Measurements from ENCODE around the gene MIS18A. TPM values are rescaled to one million over a fixed set of nuclear protein-coding genes. Genes with fewer than 3 reads are reported as not detected.

MIS18A gene
- 1 to 10 TPM in 1 of 4 donors, under 1 TPM in 3; 0.51 to 2.7 (median 0.87) TPM for total RNA-seq

DNA sequence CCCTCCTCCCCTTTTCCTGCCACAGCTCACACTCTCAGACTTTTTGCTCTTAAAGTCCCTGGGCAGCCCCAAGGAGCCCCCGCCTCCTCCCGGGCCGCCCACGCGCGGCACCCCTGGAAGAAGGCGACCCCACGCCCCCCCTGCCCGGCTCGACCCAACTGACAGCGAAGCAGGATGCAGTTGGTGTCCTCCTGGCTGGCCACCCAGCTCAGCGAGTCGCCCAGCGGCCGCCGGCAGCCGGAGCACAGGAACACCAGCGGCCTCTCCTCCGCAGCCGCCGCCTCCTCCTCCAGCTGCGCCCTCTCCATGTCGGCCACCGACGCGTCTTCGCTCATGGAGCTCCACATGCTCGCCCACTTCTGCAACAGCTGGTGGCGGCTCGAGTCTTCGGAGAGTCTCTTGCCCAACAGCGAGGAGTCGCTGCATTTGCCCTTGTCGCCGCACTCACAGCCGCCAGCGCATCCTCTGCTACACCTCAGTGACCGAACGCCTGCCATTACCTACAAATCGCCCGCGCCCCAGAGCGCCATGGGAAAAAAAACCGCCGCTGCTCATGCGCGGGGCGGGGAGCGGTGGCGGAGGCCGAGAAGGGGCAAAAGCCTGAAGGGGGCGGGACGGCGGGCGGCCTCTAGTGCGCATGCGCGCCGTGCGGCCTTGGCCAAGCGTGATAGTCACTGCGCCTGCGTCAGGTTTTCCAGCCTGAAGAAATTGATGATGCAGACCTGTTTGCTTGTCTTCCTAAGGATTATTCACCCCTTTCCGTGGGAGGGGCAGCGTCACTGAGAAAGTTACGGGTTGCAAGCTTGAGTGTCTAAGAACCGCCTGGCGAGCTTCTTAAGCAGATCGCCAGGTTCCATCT, at the start of gene MIS18A:
Gene MIS18A, minus strand, starts transcription at position 532 of the 859 bp plus-strand sequence. Its CDS starts 35 bp downstream, at position 497.
- DNase-seq (peak; percentile 86 to 93), ATAC-seq (peak; percentile 95 to 98)
- intact Hi-C loops (cut with DNase I; ENCODE audit: low total_unique reads) = loop anchor here (5.0 to 10.0 kb wide), 3 partner anchors 116 to 401 kb away; partner anchors contain the start of gene URB1
- peaks cover 14 to 25% of the 10 kb centered on the region in 2 donors for H3K4me1 ChIP-seq
- H3K27me3 ChIP-seq = no peaks in the 10 kb centered on the region
- in situ Hi-C loops (cut with MboI; ENCODE audit: low sequenced_read_pairs in 4 of 4) = no loop called here
- TF ChIP-seq CTCF (IDR thresholded peaks at IDR 0.05 in 4 of 5, conservative IDR thresholded peaks at IDR 0.05 in 1 of 5) (peak in 2 of 5 experiments; percentile 9 to 12), POLR2A (IDR thresholded peaks at IDR 0.05) (peak; percentile 9 to 33)
- H3K9me3 ChIP-seq = no peaks in the 10 kb centered on the region
- no peaks in the 10 kb centered on the region for H3K36me3 ChIP-seq
- peak within 1 kb of the TSS; percentile 41 to 72 (median 60) for H3K27ac ChIP-seq
- H3K4me3 ChIP-seq = peak within 1 kb of the TSS; percentile 82 to 98 (median 92)

DNA sequence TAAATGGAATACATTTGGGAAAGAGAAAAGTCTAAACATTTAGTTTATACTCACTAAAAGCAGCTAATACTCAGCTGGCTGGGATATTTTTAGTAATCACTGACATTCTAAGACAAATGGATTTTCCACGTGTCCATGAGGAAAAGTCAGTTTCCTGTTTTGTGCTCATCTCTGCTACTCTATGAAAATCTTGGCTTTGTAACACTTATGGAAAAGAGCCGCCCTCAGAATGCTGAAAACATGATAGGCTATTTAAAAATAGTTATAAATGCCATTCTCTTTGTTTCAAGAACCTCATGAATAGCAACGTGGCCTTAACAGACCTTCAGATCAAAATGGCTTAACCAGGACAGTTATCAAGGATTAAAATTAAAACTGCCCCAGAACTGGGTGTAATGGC, 49.7 kb upstream of the MIS18A start:
- H3K27ac ChIP-seq = peak overlapping the region; percentile 48 to 66 (median 52)
- no peaks in the 10 kb centered on the region for H3K9me3 ChIP-seq
- H3K4me1 ChIP-seq = peaks cover 8 to 13% of the 10 kb centered on the region in 2 donors
- TF ChIP-seq POLR2A (IDR thresholded peaks at IDR 0.05) = no peak
- no peak for TF ChIP-seq CTCF (IDR thresholded peaks at IDR 0.05 in 4 of 5, conservative IDR thresholded peaks at IDR 0.05 in 1 of 5)
- H3K4me3 ChIP-seq = no peak overlapping the region
- DNase-seq (no peak), ATAC-seq (peak in 1 of 2 donors; percentile 41)
- in situ Hi-C loops (cut with MboI; ENCODE audit: low sequenced_read_pairs in 4 of 4) = no loop called here
- intact Hi-C loops (cut with DNase I; ENCODE audit: low total_unique reads) = no loop called here
- H3K27me3 ChIP-seq = no peaks in the 10 kb centered on the region
- H3K36me3 ChIP-seq = peaks cover 3 to 65% of the 10 kb centered on the region in 2 donors

- intact Hi-C loops (cut with DNase I; ENCODE audit: low total_unique reads) = no loop called here
These were observed 46.9 kb upstream of the MIS18A start for GRCh38 chr21:32325706-32326105.

DNA sequence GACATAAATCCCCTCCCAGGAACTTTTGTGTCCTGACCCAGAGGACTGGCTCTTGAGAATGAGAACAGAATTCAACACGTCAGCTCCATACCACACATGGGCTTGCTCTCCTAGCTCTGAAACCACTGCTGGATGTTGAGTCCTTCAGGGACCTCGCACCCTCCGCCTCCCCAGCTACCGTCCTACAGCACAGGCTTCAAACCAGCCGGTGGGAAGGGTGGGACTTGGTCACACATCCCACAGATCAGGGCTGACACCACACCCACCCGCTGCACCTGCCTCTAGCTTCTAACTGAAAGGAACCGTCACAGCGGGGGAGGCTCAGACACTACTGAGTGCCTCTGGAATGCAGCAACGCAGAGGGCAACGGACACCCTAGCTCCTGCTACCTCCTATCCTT, 43.8 kb upstream of the MIS18A start:
- ATAC-seq (no peak), DNase-seq (no peak)
- H3K9me3 ChIP-seq = no peaks in the 10 kb centered on the region
- no peaks in the 10 kb centered on the region for H3K27me3 ChIP-seq
- intact Hi-C loops (cut with DNase I; ENCODE audit: low total_unique reads) = no loop called here
- no peak overlapping the region for H3K27ac ChIP-seq
- H3K4me3 ChIP-seq = no peak overlapping the region
- H3K36me3 ChIP-seq = peaks cover 5 to 86% of the 10 kb centered on the region in 2 donors
- TF ChIP-seq CTCF (IDR thresholded peaks at IDR 0.05 in 4 of 5, conservative IDR thresholded peaks at IDR 0.05 in 1 of 5) (no peak), POLR2A (IDR thresholded peaks at IDR 0.05) (no peak)
- no peaks in the 10 kb centered on the region for H3K4me1 ChIP-seq
- in situ Hi-C loops (cut with MboI; ENCODE audit: low sequenced_read_pairs in 4 of 4) = no loop called here

More at GRCh38 chr21:32325706-32326105, 46.9 kb upstream of the MIS18A start:
- no peak for ATAC-seq
- H3K36me3 ChIP-seq = peaks cover 5 to 69% of the 10 kb centered on the region in 2 donors
- no peak overlapping the region for H3K4me3 ChIP-seq
- no peaks in the 10 kb centered on the region for H3K27me3 ChIP-seq
- H3K27ac ChIP-seq = no peak overlapping the region
- no peak for DNase-seq
- in situ Hi-C loops (cut with MboI; ENCODE audit: low sequenced_read_pairs in 4 of 4) = no loop called here
- H3K4me1 ChIP-seq = peaks cover 8 to 13% of the 10 kb centered on the region in 2 donors
- no peak for TF ChIP-seq CTCF (IDR thresholded peaks at IDR 0.05 in 4 of 5, conservative IDR thresholded peaks at IDR 0.05 in 1 of 5)
- no peak for TF ChIP-seq POLR2A (IDR thresholded peaks at IDR 0.05)
- no peaks in the 10 kb centered on the region for H3K9me3 ChIP-seq

All from gastrocnemius medialis (tissue), 4 donors.